NCI-H2107 treated with DMSO at 0.1 percent for 48 hours (cell line): ENCODE data around the gene KIF26A.

Experiments used
- DNase-seq: peaks from one replicate; lab custom pipeline; 2025; ENCODE audit not compliant: unreplicated experiment; lab: John Stamatoyannopoulos, UW

KIF26A gene

GRCh38 chr14:104101086-104101621, 37.2 kb upstream of the KIF26A start:
- DNase-seq: no peak

GRCh38 chr14:104101651-104102281, 36.6 kb upstream of the KIF26A start:
- DNase-seq: no peak

GRCh38 chr14:104102282-104102914, 36.0 kb upstream of the KIF26A start:
- DNase-seq: no peak

GRCh38 chr14:104103061-104103445, 35.3 kb upstream of the KIF26A start:
- DNase-seq: no peak

GRCh38 chr14:104103446-104104075, 34.8 kb upstream of the KIF26A start:
- no peak for DNase-seq

- DNase-seq: no peak
These were observed 34.1 kb upstream of the KIF26A start for GRCh38 chr14:104104076-104104901.

GRCh38 chr14:104105071-104105821, 33.1 kb upstream of the KIF26A start:
- DNase-seq: no peak

GRCh38 chr14:104105822-104106470, 32.4 kb upstream of the KIF26A start:
- DNase-seq: no peak

- DNase-seq: no peak
These were observed 31.9 kb upstream of the KIF26A start for GRCh38 chr14:104106471-104106991.

- DNase-seq: no peak
These were observed 31.2 kb upstream of the KIF26A start for GRCh38 chr14:104107101-104107581.

- no peak for DNase-seq
These were observed 30.5 kb upstream of the KIF26A start for GRCh38 chr14:104107611-104108569.

GRCh38 chr14:104108570-104109541, 29.5 kb upstream of the KIF26A start:
- no peak for DNase-seq

- no peak for DNase-seq
These were observed 28.5 kb upstream of the KIF26A start for GRCh38 chr14:104109731-104110361.

- no peak for DNase-seq
These were observed 27.7 kb upstream of the KIF26A start for GRCh38 chr14:104110491-104111209.

GRCh38 chr14:104111301-104112112, 26.9 kb upstream of the KIF26A start:
- no peak for DNase-seq
